B cell (primary cell): ENCODE data around the gene PNPLA5. TPM values are rescaled to one million over a fixed set of nuclear protein-coding genes. Genes with fewer than 3 reads are reported as not detected.

Experiments used
- ATAC-seq: fragments of 200-7000 bp; cut with Tn5 transposase; one replicate; pipeline ENCODE4 v1.10.0; 2021; ENCODE audit warnings: low read depth, mild to moderate bottlenecking, moderate number of reproducible peaks, moderate library complexity
- CTCF ChIA-PET: fragments of 350-600 bp; sonication (Branson Sonifier 250); formaldehyde crosslinking; loops from one replicate; lab custom pipeline; 2021; ENCODE audit warnings: antibody characterized with exemption, inconsistent platforms; lab: Charles Lee
- POLR2A ChIA-PET: fragments of 350-600 bp; sonication (Branson Sonifier 250); formaldehyde crosslinking; loops from one replicate; lab custom pipeline; 2021; ENCODE audit warnings: antibody characterized with exemption; lab: Charles Lee
- DNase-seq: peaks from one replicate; pipeline ENCODE4 v3.0.0; 2013
- H2AFZ ChIP-seq: 2 replicates; pipeline ENCODE4 v1.6.1; 2012; ENCODE audit warnings: mild to moderate bottlenecking, low read depth, low read length; ENCODE audit not compliant: insufficient read depth, poor library complexity, severe bottlenecking
- H3K27ac ChIP-seq, 2 donors: 1 replicate in 1 of 2; 2 replicates in 1 of 2; pipeline ENCODE4 v1.5.1; 2012 to 2013; ENCODE audit warnings: low read length in 2 of 2, mild to moderate bottlenecking in 2 of 2, moderate library complexity in 1 of 2
- H3K27me3 ChIP-seq, 4 experiments: fragments of 200-600 bp in 1 of 4; sonication (generic) in 1 of 4; replicated peaks in 1 of 4; 1 replicate in 2 of 4; 2 replicates in 2 of 4; pipeline versions ENCODE4 v1.6.1 to v1.7.0; 2013 to 2016; ENCODE audit warnings: low read length in 3 of 4, mild to moderate bottlenecking in 2 of 4, mixed read lengths in 1 of 4, moderate library complexity in 1 of 4; ENCODE audit not compliant: insufficient read depth in 4 of 4, control insufficient read depth in 3 of 4; ENCODE audit errors: control extremely low read depth in 1 of 4
- H3K36me3 ChIP-seq, 2 experiments: replicated peaks in 1 of 2; 1 replicate in 1 of 2; 2 replicates in 1 of 2; pipeline versions ENCODE4 v1.6.1 to v1.7.1; 2013; ENCODE audit warnings: low read length in 1 of 2; ENCODE audit not compliant: insufficient read depth in 2 of 2, control insufficient read depth in 1 of 2; ENCODE audit errors: control extremely low read depth in 1 of 2, extremely low read depth in 1 of 2
- H3K4me1 ChIP-seq, 2 donors: fragments of 200-600 bp in 1 of 2; sonication (generic) in 1 of 2; 1 replicate in 1 of 2; 2 replicates in 1 of 2; pipeline versions ENCODE4 v1.5.1 to v1.6.1; 2013 to 2017; ENCODE audit warnings: low read length in 2 of 2; ENCODE audit not compliant: control insufficient read depth in 2 of 2, insufficient read depth in 2 of 2
- H3K4me2 ChIP-seq: replicated peaks from 2 replicates; pipeline ENCODE3; 2012; ENCODE audit warnings: mild to moderate bottlenecking, low read depth, low read length; ENCODE audit not compliant: poor library complexity, severe bottlenecking
- H3K4me3 ChIP-seq, 5 experiments: fragments of 200-600 bp in 1 of 5; sonication (generic) in 1 of 5; 1 replicate in 3 of 5; 2 replicates in 2 of 5; pipeline versions ENCODE4 v1.5.1 to v1.7.0; 2011 to 2016; ENCODE audit warnings: low read length in 4 of 5, mild to moderate bottlenecking in 4 of 5, low read depth in 2 of 5, control low read depth in 1 of 5, moderate library complexity in 1 of 5; ENCODE audit not compliant: insufficient read depth in 1 of 5; ENCODE audit errors: control extremely low read depth in 1 of 5, extremely low read depth in 1 of 5
- H3K79me2 ChIP-seq: fragments of 200-600 bp; sonication (generic); one replicate; pipeline ENCODE4 v1.6.0; 2016; ENCODE audit warnings: low read length; ENCODE audit not compliant: control insufficient read depth, insufficient read depth
- H3K9ac ChIP-seq: fragments of 200-600 bp; sonication (generic); 2 replicates; pipeline ENCODE4 v1.6.1; 2017; ENCODE audit warnings: mild to moderate bottlenecking, low read length, moderate library complexity
- H3K9me3 ChIP-seq, 3 donors: one replicate each; pipeline versions ENCODE4 v1.6.1 to v1.7.1; 2013; ENCODE audit warnings: low read length in 2 of 3; ENCODE audit not compliant: control insufficient read depth in 2 of 3, insufficient read depth in 1 of 3; ENCODE audit errors: control extremely low read depth in 1 of 3
- H4K20me1 ChIP-seq: 2 replicates; pipeline ENCODE4 v1.6.0; 2012; ENCODE audit warnings: mild to moderate bottlenecking, low read length; ENCODE audit not compliant: insufficient read depth, control insufficient read depth, poor library complexity, severe bottlenecking
- H3K27ac Mint-ChIP-seq: one replicate; pipeline ENCODE4 v1.8.0; 2021; ENCODE audit warnings: mixed read lengths
- H3K27me3 Mint-ChIP-seq: one replicate; pipeline ENCODE4 v1.8.0; 2021; ENCODE audit warnings: mixed read lengths
- H3K4me1 Mint-ChIP-seq: one replicate; pipeline ENCODE4 v1.8.0; 2021; ENCODE audit warnings: mixed read lengths
- H3K4me3 Mint-ChIP-seq: one replicate; pipeline ENCODE4 v1.8.0; 2021; ENCODE audit warnings: mixed read lengths
- H3K9me3 Mint-ChIP-seq: one replicate; pipeline ENCODE4 v1.8.0; 2022; ENCODE audit warnings: mixed read lengths; ENCODE audit not compliant: insufficient read depth
- EZH2 ChIP-seq: IDR thresholded peaks from 2 replicates; pipeline ENCODE4 v1.6.1; 2012; ENCODE audit warnings: borderline replicate concordance, low read depth, mild to moderate bottlenecking, moderate library complexity, low read length; ENCODE audit not compliant: insufficient read depth, poor library complexity, severe bottlenecking
- WGBS: methylation state at CpG from one replicate; pipeline ENCODE4 v1.1.5; 2013; ENCODE audit warnings: missing lambda C conversion rate; ENCODE audit not compliant: insufficient coverage; 5-methylcytosine and 5-hydroxymethylcytosine counted together
- intact Hi-C: fragments of 100-400 bp; cut with micrococcal nuclease; formaldehyde crosslinking; loops from one replicate; pipeline ENCODE4 v1.10.0; 2022
- polyA plus RNA-seq: library from polyadenylated mRNA; depleted of rRNA; stranded (reverse); fragments of >200 nt; gene quantifications from 2 replicates; pipeline ENCODE4 v1.2.3, GENCODE V29; 2012
- total RNA-seq, 2 donors: library from RNA; stranded (reverse); fragments of 120-200 nt in 1 of 2; gene quantifications; 1 replicate in 1 of 2; 2 replicates in 1 of 2; pipeline versions ENCODE4 v1.2.3 to v1.2.4, GENCODE V29; 2013 to 2022
- TF ChIP-seq, protein P1 (sequence below): fragments of 200-600 bp; IDR thresholded peaks from one replicate; pipeline ENCODE4 v1.8.0; 2022; ENCODE audit warnings: antibody characterized with exemption, mild to moderate bottlenecking

Gene PNPLA5
- total and polyA plus RNA-seq, 2 donors (not counting 1 experiment from before 2014, with no cell fraction given): not detected

DNA sequence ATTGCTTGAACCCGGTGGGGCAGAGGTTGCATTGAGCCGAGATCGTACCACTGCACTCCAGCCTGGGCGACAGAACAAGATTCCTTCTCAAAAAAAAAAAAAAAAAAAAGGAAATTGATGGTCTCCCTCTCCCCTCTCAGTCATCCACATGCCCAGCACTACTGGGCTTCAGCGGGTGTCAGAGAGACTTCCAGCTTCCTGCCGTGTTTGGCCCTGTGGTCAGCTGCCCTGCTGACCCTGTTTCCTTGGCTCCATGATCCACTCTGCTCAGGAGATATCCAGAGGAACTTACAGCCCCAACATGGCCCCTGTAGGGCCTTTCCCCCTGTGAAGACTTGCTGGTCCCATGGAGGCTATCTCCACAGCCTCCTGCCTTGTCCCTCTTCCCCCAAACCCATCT, 25.7 kb upstream of the PNPLA5 start:
- POLR2A ChIA-PET: no interaction called here
- intact Hi-C loops: no loop called here
- CTCF ChIA-PET: no interaction called here
- H3K9ac ChIP-seq: no peak overlapping the region
- ATAC-seq (no peak), DNase-seq (no peak)
- no peak overlapping the region for H3K4me3 ChIP-seq
- TF ChIP-seq, protein P1, sequence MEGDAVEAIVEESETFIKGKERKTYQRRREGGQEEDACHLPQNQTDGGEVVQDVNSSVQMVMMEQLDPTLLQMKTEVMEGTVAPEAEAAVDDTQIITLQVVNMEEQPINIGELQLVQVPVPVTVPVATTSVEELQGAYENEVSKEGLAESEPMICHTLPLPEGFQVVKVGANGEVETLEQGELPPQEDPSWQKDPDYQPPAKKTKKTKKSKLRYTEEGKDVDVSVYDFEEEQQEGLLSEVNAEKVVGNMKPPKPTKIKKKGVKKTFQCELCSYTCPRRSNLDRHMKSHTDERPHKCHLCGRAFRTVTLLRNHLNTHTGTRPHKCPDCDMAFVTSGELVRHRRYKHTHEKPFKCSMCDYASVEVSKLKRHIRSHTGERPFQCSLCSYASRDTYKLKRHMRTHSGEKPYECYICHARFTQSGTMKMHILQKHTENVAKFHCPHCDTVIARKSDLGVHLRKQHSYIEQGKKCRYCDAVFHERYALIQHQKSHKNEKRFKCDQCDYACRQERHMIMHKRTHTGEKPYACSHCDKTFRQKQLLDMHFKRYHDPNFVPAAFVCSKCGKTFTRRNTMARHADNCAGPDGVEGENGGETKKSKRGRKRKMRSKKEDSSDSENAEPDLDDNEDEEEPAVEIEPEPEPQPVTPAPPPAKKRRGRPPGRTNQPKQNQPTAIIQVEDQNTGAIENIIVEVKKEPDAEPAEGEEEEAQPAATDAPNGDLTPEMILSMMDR: no peak
- no peak for TF ChIP-seq EZH2
- peaks cover 0 to 27% (median 2%) of the 10 kb centered on the region in 4 experiments for H3K27me3 ChIP-seq
- no peaks in the 10 kb centered on the region for H4K20me1 ChIP-seq
- no peaks in the 10 kb centered on the region for H3K4me1 ChIP-seq
- H2AFZ ChIP-seq: no peak overlapping the region
- no peaks in the 10 kb centered on the region for H3K79me2 ChIP-seq
- H3K9me3 ChIP-seq: peaks cover 0 to 9% (median 0%) of the 10 kb centered on the region in 3 donors
- Mint-ChIP-seq H3K9me3 (no peaks in the 10 kb centered on the region), H3K27me3 (peaks cover 31% of the 10 kb centered on the region), H3K4me1 (no peaks in the 10 kb centered on the region), H3K27ac (no peak overlapping the region), H3K4me3 (no peak overlapping the region)
- H3K4me2 ChIP-seq: no peak overlapping the region
- H3K36me3 ChIP-seq: no peaks in the 10 kb centered on the region
- H3K27ac ChIP-seq: no peak overlapping the region
- 65% methylated on average over 3 of the region's 6 CpGs for WGBS

DNA sequence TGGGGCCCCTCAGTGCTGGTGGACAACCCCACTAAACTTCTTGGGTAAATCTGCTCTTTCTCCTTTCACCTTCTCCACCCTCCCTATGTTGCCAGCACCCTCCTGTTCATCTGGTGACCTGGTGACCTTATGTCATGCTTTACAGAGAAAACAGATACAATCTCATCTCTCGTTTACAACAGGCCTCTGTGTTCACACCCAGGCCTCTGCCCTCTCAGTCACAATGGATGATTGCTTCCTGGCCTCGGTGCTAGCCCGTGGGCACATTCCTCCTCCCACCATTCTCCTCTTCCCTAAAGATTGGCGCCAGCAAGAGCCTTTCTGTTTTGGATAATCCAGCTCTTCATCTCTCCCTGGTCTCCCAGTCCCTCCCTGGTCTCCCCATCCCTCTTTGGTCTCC, 19.5 kb upstream of the PNPLA5 start:
- no peaks in the 10 kb centered on the region for H4K20me1 ChIP-seq
- H3K9ac ChIP-seq: no peak overlapping the region
- H3K4me2 ChIP-seq: no peak overlapping the region
- H3K4me3 ChIP-seq: no peak overlapping the region
- no peaks in the 10 kb centered on the region for H3K36me3 ChIP-seq
- peaks cover 0 to 3% (median 0%) of the 10 kb centered on the region in 3 donors for H3K9me3 ChIP-seq
- TF ChIP-seq EZH2: no peak
- TF ChIP-seq, protein P1: no peak
- H3K27me3 Mint-ChIP-seq: peaks cover 24% of the 10 kb centered on the region
- H3K27ac ChIP-seq: no peak overlapping the region
- no peak overlapping the region for H2AFZ ChIP-seq
- H3K27ac Mint-ChIP-seq: no peak overlapping the region
- intact Hi-C loops: no loop called here
- ATAC-seq (no peak), DNase-seq (no peak)
- H3K27me3 ChIP-seq: peaks cover 0 to 7% (median 2%) of the 10 kb centered on the region in 4 experiments
- H3K4me3 Mint-ChIP-seq: no peak overlapping the region
- WGBS: 22% methylated on average over 4 of the region's 4 CpGs
- H3K4me1 ChIP-seq: no peaks in the 10 kb centered on the region
- H3K9me3 Mint-ChIP-seq: no peaks in the 10 kb centered on the region
- ChIA-PET CTCF (no interaction called here), POLR2A (no interaction called here)
- no peaks in the 10 kb centered on the region for H3K4me1 Mint-ChIP-seq
- H3K79me2 ChIP-seq: no peaks in the 10 kb centered on the region
